ENCODE results near the gene LAMB4. TPM values are rescaled to one million over a fixed set of nuclear protein-coding genes. Genes with fewer than 3 reads are reported as not detected.

Gene LAMB4
- total and polyA plus RNA-seq, 2 donors (not counting 1 experiment from before 2014, with no cell fraction given): 0.17 to 0.57 TPM

DNA sequence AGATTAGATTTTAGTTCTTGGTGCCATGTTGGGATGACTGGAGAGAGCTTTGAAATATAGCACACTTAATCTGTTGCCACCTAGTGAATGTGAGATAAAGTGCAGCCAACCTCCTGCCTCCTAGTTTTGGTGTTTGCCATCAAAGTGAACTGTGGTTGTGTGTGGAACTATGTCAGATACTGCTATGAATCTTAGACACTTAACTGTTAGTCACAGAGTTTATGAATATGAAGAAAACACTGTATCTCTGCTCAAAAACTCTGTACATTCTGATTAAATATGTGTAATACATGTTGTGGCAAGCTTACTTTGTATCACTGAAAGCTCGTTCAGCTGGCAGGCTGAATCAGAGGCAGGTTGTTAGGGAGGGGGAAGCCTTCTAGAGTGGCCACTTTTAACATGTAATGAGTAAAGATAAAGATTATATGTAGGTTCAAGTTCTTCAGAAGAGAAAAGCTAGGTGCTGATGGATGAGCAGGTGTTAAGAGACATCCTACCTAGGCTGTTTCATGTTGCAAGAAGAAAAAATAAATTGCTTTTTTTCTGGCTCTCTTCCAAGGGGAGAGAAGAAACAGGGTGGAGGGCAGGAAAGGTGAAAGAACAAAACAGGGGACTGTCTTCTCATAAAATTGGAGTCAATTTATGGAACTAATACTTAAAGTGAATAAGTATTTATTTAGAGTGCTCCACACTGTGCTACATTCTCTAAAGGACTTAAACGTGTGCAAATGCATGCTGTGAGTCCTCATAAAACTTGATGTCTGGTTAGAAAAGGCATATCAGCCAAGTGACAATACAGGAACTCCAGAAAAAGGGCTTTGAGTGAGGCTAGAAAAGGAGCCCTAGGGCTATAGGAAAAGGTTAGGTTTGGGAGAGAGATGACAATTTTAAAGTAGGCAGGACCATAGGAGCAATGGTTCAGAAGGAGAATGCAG is 113.1 kb downstream of the LAMB4 start:
- H3K4me3 ChIP-seq (replicated peaks in 1 of 4; ENCODE audit: control extremely low read depth in 1 of 4, insufficient read depth in 1 of 4, low read depth in 3 of 4, low read length in 4 of 4): no peak overlapping the region
- no peaks in the 10 kb centered on the region for H3K36me3 ChIP-seq (ENCODE audit: control insufficient read depth, insufficient read depth, low read length)
- peaks cover 10% of the 10 kb centered on the region for H3K4me1 ChIP-seq (ENCODE audit: control insufficient read depth, extremely low read depth, insufficient read depth, low read length)
- no peak overlapping the region for H2AFZ ChIP-seq (ENCODE audit: low read length)
- no peak overlapping the region for H3K9ac ChIP-seq (ENCODE audit: insufficient read depth, low read length)
- H3K4me2 ChIP-seq (ENCODE audit: extremely low read depth, insufficient read depth, low read length): no peak overlapping the region
- DNase-seq (ENCODE audit: low read depth in 2 of 2): peak; percentile 64 to 66
- no peaks in the 10 kb centered on the region for H3K79me2 ChIP-seq (ENCODE audit: control insufficient read depth, insufficient read depth, low read length)
- H3K27ac ChIP-seq (ENCODE audit: insufficient read depth, low read length): no peak overlapping the region
- H4K20me1 ChIP-seq (ENCODE audit: control insufficient read depth, extremely low read depth, insufficient read depth, low read length): no peaks in the 10 kb centered on the region
- TF ChIP-seq, protein P1, sequence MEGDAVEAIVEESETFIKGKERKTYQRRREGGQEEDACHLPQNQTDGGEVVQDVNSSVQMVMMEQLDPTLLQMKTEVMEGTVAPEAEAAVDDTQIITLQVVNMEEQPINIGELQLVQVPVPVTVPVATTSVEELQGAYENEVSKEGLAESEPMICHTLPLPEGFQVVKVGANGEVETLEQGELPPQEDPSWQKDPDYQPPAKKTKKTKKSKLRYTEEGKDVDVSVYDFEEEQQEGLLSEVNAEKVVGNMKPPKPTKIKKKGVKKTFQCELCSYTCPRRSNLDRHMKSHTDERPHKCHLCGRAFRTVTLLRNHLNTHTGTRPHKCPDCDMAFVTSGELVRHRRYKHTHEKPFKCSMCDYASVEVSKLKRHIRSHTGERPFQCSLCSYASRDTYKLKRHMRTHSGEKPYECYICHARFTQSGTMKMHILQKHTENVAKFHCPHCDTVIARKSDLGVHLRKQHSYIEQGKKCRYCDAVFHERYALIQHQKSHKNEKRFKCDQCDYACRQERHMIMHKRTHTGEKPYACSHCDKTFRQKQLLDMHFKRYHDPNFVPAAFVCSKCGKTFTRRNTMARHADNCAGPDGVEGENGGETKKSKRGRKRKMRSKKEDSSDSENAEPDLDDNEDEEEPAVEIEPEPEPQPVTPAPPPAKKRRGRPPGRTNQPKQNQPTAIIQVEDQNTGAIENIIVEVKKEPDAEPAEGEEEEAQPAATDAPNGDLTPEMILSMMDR (conservative IDR thresholded peaks at IDR 0.05 in 1 of 2, IDR thresholded peaks at IDR 0.05 in 1 of 2; ENCODE audit: low read depth in 1 of 2, low read length in 2 of 2): peak; percentile 42 to 54
- no peak for TF ChIP-seq EZH2 (IDR thresholded peaks at IDR 0.05; ENCODE audit: low read length, missing control alignments)
- no peaks in the 10 kb centered on the region for H3K9me3 ChIP-seq (ENCODE audit: control insufficient read depth, insufficient read depth, low read depth, low read length)
- H3K27me3 ChIP-seq (ENCODE audit: control insufficient read depth, insufficient read depth, low read length): no peaks in the 10 kb centered on the region

DNA sequence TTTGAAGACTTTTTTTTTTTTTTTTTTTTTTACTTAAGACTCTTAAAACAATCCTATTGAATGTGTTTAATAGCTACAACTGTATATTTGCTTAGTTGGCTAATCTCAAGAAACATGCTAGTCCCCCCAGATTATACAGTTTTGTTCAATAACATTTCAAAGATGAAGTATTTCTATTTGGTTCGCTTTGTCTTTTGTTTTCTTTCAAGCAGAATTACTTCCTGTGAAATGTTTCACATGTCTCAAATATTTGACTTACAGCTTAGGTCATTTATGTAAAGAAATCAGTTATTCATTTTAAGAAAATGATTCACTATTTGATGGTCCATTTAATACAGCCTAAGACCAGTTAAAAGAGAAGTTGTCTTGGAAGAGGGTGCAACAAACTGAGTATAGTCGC is 114.4 kb downstream of the LAMB4 start:
- Histone ChIP-seq H3K27me3 (ENCODE audit: control insufficient read depth, insufficient read depth, low read length) (no peaks in the 10 kb centered on the region), H3K4me3 (replicated peaks in 1 of 4; ENCODE audit: control extremely low read depth in 1 of 4, insufficient read depth in 1 of 4, low read depth in 3 of 4, low read length in 4 of 4) (no peak overlapping the region), H3K27ac (ENCODE audit: insufficient read depth, low read length) (no peak overlapping the region), H3K79me2 (ENCODE audit: control insufficient read depth, insufficient read depth, low read length) (no peaks in the 10 kb centered on the region), H3K9ac (ENCODE audit: insufficient read depth, low read length) (no peak overlapping the region), H4K20me1 (ENCODE audit: control insufficient read depth, extremely low read depth, insufficient read depth, low read length) (no peaks in the 10 kb centered on the region), H3K4me1 (ENCODE audit: control insufficient read depth, extremely low read depth, insufficient read depth, low read length) (peaks cover 10% of the 10 kb centered on the region), H3K4me2 (ENCODE audit: extremely low read depth, insufficient read depth, low read length) (no peak overlapping the region), H3K36me3 (ENCODE audit: control insufficient read depth, insufficient read depth, low read length) (no peaks in the 10 kb centered on the region), H3K9me3 (ENCODE audit: control insufficient read depth, insufficient read depth, low read depth, low read length) (no peaks in the 10 kb centered on the region), H2AFZ (ENCODE audit: low read length) (no peak overlapping the region)
- peak in 1 of 2 donors; percentile 58 for DNase-seq (ENCODE audit: low read depth in 2 of 2)
- TF ChIP-seq, protein P1 (conservative IDR thresholded peaks at IDR 0.05 in 1 of 2, IDR thresholded peaks at IDR 0.05 in 1 of 2; ENCODE audit: low read depth in 1 of 2, low read length in 2 of 2): no peak
- no peak for TF ChIP-seq EZH2 (IDR thresholded peaks at IDR 0.05; ENCODE audit: low read length, missing control alignments)

DNA sequence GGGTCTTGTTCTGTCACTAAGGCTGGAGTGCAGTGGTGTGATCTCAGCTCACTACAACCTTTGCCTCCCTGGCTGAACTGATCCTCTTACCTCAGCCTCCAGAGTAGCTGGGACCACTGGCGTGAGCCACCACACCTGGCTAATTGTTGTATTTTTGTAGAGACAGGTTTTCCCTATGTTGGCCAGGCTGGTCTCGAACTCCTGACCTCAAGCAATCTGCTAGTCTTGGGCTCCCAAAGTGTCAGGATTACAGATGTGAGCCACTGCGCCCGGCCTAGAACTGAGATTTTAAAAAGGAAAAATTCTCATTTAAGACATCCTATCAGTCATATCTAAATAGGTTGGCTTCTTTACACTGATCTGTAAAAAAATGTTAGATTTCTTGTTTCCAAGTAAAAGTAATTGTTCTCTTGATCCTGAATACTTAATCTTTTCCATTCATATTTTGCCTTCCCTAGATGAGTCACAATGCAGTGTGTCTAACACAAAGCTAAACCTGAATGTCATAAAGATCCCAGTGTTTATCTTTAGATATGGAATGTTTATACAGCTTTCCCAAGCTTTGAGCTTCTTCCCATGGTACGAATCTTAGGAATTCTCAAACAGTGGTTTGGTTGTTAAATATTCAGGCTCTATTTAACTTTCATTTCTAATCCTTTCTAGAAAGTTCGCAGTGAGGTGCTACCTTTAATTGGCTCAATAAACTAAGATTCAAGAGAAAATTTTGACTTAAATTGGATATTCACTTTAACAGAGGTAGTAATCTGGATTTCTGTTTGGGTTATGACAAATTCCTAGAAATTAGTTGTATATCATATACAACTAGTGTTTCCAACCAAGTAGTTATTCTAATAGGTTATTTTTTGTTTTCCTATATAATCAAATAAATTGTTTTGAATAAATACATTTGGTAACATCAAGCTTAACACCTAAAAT is 115.1 kb downstream of the LAMB4 start:
- H2AFZ ChIP-seq (ENCODE audit: low read length): no peak overlapping the region
- peak; percentile 79 to 96 for DNase-seq (ENCODE audit: low read depth in 2 of 2)
- H3K27ac ChIP-seq (ENCODE audit: insufficient read depth, low read length): peak overlapping the region; percentile 13
- H3K9ac ChIP-seq (ENCODE audit: insufficient read depth, low read length): no peak overlapping the region
- no peaks in the 10 kb centered on the region for H3K9me3 ChIP-seq (ENCODE audit: control insufficient read depth, insufficient read depth, low read depth, low read length)
- H3K4me3 ChIP-seq (replicated peaks in 1 of 4; ENCODE audit: control extremely low read depth in 1 of 4, insufficient read depth in 1 of 4, low read depth in 3 of 4, low read length in 4 of 4): no peak overlapping the region
- peaks cover 10% of the 10 kb centered on the region for H3K4me1 ChIP-seq (ENCODE audit: control insufficient read depth, extremely low read depth, insufficient read depth, low read length)
- H4K20me1 ChIP-seq (ENCODE audit: control insufficient read depth, extremely low read depth, insufficient read depth, low read length): no peaks in the 10 kb centered on the region
- H3K36me3 ChIP-seq (ENCODE audit: control insufficient read depth, insufficient read depth, low read length): no peaks in the 10 kb centered on the region
- no peaks in the 10 kb centered on the region for H3K79me2 ChIP-seq (ENCODE audit: control insufficient read depth, insufficient read depth, low read length)
- H3K4me2 ChIP-seq (ENCODE audit: extremely low read depth, insufficient read depth, low read length): peak overlapping the region; percentile 8
- H3K27me3 ChIP-seq (ENCODE audit: control insufficient read depth, insufficient read depth, low read length): no peaks in the 10 kb centered on the region
- no peak for TF ChIP-seq EZH2 (IDR thresholded peaks at IDR 0.05; ENCODE audit: low read length, missing control alignments)
- TF ChIP-seq, protein P1 (conservative IDR thresholded peaks at IDR 0.05 in 1 of 2, IDR thresholded peaks at IDR 0.05 in 1 of 2; ENCODE audit: low read depth in 1 of 2, low read length in 2 of 2): no peak
